NCI-H2081 (cell line): ENCODE results near the gene FAM204A.
A peak's percentile ranks its signal among the peaks of the same experiment; 100 is the strongest.

Source experiments
- DNase-seq, 2 experiments: peaks; one replicate each; lab custom pipeline; 2025; lab: John Stamatoyannopoulos, UW

FAM204A gene

GRCh38 chr10:118341791-118342637 lies at the start of gene FAM204A:
Gene FAM204A, minus strand, starts transcription at chr10:118342324. Its CDS starts 5,909 bp downstream, at chr10:118336415.
- peak; percentile 87 to 92 for DNase-seq

- no peak for DNase-seq
Measured at GRCh38 chr10:118383699-118384098, 41.6 kb upstream of the FAM204A start.

DNA sequence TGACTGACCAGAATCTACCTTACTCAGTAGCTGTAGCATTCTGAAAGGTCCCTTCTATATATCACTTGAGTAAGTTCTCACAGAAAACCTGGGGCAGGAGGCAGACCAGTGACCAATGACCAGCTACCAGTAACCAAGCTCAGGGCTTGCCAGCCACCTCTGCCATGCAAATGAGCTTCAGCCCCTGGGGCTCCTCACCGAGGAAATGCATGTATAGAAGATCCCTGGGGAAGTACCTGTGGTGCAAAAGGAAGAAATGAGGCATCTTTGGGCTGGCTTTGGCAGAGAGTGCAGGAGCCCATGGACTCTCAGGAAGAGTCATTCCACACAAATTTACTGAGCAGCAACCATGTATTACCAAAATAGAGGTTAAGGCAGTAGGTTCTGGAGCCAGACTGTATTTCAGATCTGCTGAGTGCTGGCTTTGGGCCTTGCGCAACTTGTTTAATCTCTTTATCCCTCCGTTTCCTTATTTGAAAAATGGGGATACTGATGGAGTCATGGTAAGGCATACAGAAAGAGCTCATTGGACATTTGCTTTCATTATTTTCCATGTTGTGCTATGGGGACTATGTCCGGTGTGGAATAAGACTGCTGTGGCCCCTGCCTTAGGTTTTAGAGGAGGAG lies 41.1 kb upstream of the FAM204A start:
- DNase-seq = no peak

- DNase-seq = no peak
Measured at GRCh38 chr10:118374404-118374803, 32.3 kb upstream of the FAM204A start.

GRCh38 chr10:118373786-118374185 lies 31.7 kb upstream of the FAM204A start:
- DNase-seq = no peak

DNA sequence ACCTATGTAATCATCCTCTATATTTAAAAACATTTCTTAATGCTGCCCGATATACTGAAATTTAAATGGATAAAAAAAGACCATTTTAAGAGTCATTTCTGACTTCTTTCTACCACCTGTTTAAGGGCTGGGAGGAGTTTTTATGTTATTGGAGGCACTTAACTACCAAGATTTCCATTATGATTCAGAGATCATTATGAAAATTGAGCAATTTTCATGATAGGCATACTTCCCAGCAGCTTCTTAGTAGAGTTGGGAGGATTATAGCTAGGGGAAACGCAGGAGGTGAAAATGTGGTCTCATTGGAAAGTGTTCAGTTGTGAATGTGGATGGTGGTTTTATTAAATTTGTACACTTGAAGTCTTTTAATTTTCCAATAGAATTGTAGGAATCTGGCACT lies 28.4 kb upstream of the FAM204A start:
- DNase-seq = peak in 1 of 2 experiments; percentile 18

GRCh38 chr10:118369641-118370205 lies 27.6 kb upstream of the FAM204A start:
- peak; percentile 93 to 98 for DNase-seq

GRCh38 chr10:118365702-118366101 lies 23.6 kb upstream of the FAM204A start:
- no peak for DNase-seq

DNA sequence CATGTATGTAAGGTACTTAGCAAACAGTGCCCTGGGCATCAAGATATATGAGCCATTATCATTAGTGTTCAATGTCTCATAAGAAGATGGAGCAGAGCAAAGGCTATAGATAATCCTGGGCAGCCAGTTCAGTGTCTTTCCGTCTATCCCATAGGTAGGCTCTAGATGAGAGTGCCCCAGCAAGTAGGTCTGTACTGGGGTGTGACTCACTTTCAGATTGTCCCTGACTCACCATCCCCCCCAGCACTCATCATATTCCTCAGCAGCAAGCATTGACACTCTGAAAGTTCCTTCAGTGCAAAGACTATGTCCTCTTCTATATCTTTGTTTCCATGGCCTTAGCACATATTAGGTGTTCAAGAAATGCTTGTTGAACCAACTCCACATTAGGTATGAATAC lies 20.0 kb upstream of the FAM204A start:
- no peak for DNase-seq

GRCh38 chr10:118358327-118358726 lies 16.2 kb upstream of the FAM204A start:
- DNase-seq = peak in 1 of 2 experiments; percentile 51

GRCh38 chr10:118357841-118358240 lies 15.7 kb upstream of the FAM204A start:
- no peak for DNase-seq

DNA sequence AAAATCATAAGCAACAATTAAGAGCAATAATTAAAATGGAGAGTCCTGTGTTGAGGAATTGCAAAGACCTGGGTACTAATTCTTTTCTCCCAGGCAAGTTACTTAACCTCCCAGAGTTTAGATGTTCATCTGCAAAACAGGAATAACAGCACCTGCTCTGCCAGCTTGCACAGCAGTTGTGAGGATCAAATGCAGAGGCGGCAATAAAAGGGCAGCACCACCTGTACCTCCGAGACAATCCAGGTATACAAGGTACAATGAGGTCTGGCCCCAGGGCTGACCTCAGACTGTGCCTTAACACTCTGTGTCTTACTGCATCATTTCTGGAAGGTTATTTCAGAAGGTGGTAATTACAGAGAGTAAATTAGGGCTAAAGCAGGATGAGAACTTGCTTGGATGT lies 14.5 kb upstream of the FAM204A start:
- peak in 1 of 2 experiments; percentile 44 for DNase-seq

DNA sequence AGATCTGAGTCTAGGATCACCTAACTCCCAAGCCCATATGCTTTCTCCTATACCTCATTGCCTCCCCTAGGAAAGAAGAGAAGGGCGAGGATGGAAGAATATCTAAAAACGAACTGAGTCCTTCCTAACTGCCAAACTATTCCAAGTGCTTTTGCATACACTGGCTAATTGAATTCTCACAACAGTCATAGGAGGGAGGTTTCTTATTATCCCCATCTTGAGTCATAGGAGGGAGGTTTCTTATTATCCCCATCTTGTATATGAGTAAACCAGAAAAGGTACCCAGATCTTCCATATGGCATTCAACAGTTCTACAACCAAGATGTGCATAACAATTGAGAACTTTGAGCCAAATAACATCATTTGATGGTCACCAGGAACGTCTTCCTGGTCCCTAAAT lies 13.1 kb upstream of the FAM204A start:
- DNase-seq = no peak

DNA sequence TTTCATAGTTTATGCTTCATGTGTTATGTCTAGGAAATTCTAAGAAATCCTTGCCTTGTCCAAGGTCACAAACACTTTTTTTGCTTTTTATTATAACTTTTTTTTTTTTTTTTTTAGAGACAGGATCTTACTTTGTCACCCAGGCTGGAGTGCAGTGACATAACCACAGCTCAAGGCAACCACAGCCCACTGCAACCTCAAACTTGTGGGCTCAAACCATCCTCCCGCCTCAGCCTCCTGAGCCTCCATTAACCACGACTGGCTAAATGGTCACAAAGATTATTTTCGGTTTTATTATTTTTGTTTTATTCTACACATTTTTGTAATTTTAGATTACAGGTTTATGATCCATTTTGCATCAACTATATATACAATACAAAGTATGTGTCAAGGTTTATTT lies 7.1 kb upstream of the FAM204A start:
- no peak for DNase-seq

GRCh38 chr10:118343549-118343948 lies 1.4 kb upstream of the FAM204A start:
- DNase-seq = no peak

DNA sequence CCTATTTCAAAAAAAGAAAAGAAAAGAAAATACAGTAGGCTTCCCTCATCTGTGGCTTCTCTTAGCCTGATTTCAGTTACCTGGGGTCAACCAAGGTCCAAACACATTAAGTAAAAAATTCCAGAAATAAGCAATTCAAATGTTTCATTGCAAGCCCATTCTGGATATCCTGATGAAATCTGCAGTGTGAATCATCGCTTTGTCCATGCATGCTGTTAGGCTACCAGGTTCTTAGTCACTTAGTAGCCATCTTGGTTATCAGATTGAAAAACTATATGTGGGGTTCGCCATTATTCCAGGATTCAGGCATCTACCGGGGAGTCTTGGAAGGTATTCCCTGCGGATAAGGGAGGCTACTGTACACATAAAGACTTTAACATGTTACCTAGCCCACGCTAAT lies 991 bp upstream of the FAM204A start:
- DNase-seq = no peak

DNA sequence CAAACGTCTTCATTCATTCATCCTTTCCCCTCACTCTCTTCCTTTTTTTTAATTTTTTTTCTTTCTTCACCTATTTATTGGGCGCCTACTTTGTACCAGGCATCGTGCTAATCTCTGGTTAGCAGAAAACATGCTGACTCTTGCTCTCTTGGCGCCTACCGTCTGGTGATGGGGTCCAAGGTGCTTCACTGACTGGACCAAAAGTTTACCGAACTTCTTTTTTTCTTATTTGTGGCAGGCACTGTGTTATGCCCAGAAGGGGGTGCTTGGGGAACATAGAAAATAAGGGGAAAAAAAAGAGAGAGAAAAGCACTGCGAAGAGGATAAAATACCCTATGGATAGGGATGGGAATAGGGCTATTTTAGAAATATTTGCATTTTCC lies 505 bp upstream of the FAM204A start:
- DNase-seq = no peak

GRCh38 chr10:118340486-118340885 lies 1.6 kb downstream of the FAM204A start:
- peak in 1 of 2 experiments; percentile 16 for DNase-seq

GRCh38 chr10:118339111-118339510 lies 3.0 kb downstream of the FAM204A start:
- peak in 1 of 2 experiments; percentile 7 for DNase-seq

GRCh38 chr10:118337356-118337755 lies 4.8 kb downstream of the FAM204A start:
- DNase-seq = no peak

DNA sequence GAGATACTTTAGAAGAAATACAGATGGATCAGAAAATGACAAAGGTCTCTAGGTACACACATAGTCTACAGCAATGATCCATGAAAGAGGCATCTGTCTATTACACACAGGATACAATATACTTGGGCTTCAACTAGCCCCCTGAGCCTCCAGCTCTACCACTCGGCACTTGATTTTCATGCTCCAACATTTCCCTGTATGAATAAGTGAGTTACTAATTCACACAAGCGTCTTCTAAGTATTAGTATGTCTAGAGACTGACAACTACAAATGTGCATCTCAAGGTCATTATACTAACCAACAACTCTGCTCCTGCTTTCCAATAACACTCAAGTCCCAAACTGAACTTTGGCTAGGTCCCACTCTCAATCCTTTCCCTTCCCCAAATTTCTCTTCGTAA lies 8.3 kb downstream of the FAM204A start:
- no peak for DNase-seq

- DNase-seq = peak in 1 of 2 experiments; percentile 37
Measured at GRCh38 chr10:118332948-118333710, 9.0 kb downstream of the FAM204A start.
